SK-N-SH (cell line): ENCODE measurements around the gene KCNK18. TPM values are rescaled to one million over a fixed set of nuclear protein-coding genes. Genes with fewer than 3 reads are reported as not detected.

Source experiments
- CTCF ChIA-PET: fragments of 300-600, 350-600 bp; formaldehyde crosslinking; extraction: SDS; loops from one replicate; lab custom pipeline; 2021; lab: Yijun Ruan, JAX
- POLR2A ChIA-PET: fragments of 350-600 bp; sonication (Branson Sonifier 250); formaldehyde crosslinking; extraction: SDS; loops from one replicate; lab custom pipeline; 2020; ENCODE audit warnings: antibody characterized with exemption, inconsistent platforms; lab: Yijun Ruan, JAX
- DNase-seq: peaks from one replicate; pipeline ENCODE4 v3.0.0; 2012
- H2AFZ ChIP-seq: fragments of 200-600 bp; sonication (generic); 2 replicates; pipeline ENCODE4 v1.8.1; 2016; ENCODE audit warnings: antibody characterized with exemption, mild to moderate bottlenecking, low read depth
- H3F3A ChIP-seq: fragments of 200-600 bp; sonication (generic); replicated peaks from 2 replicates; pipeline ENCODE3; 2016; ENCODE audit warnings: antibody characterized with exemption, mild to moderate bottlenecking; ENCODE audit not compliant: insufficient read depth
- H3K27ac ChIP-seq, 2 experiments: fragments of 200-500 bp in 1 of 2; fragments of 200-600 bp in 1 of 2; sonication (Bioruptor generic) in 1 of 2; sonication (generic), shearing (Covaris generic) in 1 of 2; 2 replicates each; pipeline versions ENCODE4 v1.5.1 to v1.6.1; 2014 to 2016; ENCODE audit warnings: low read depth in 2 of 2, inconsistent platforms in 1 of 2, low read length in 1 of 2, mild to moderate bottlenecking in 1 of 2, mixed read lengths in 1 of 2
- H3K27me3 ChIP-seq: fragments of 200-600 bp; sonication (generic), shearing (Covaris generic); 2 replicates; pipeline ENCODE4 v1.6.1; 2016; ENCODE audit warnings: mixed run types; ENCODE audit not compliant: insufficient read depth
- H3K36me3 ChIP-seq, 2 experiments: fragments of 200-500 bp in 1 of 2; fragments of 200-600 bp in 1 of 2; sonication (Bioruptor generic) in 1 of 2; sonication (generic) in 1 of 2; replicated peaks in 1 of 2; 2 replicates each; pipeline versions ENCODE3 to v1.5.1; 2014 to 2016; ENCODE audit warnings: low read length in 1 of 2, mild to moderate bottlenecking in 1 of 2; ENCODE audit not compliant: insufficient read depth in 2 of 2, control insufficient read depth in 1 of 2
- H3K4me1 ChIP-seq, 2 experiments: fragments of 200-500 bp in 1 of 2; fragments of 200-600 bp in 1 of 2; sonication (Bioruptor generic) in 1 of 2; sonication (generic), shearing (Covaris generic) in 1 of 2; 2 replicates each; pipeline versions ENCODE4 v1.5.1 to v1.6.1; 2014 to 2016; ENCODE audit warnings: low read depth in 1 of 2, low read length in 1 of 2, mixed run types in 1 of 2; ENCODE audit not compliant: insufficient read depth in 2 of 2, control insufficient read depth in 1 of 2
- H3K4me2 ChIP-seq: fragments of 200-600 bp; sonication (generic), shearing (Covaris generic); 2 replicates; pipeline ENCODE4 v1.6.1; 2017; ENCODE audit warnings: mixed run types
- H3K4me3 ChIP-seq, 2 experiments: fragments of 200-500 bp in 1 of 2; fragments of 200-600 bp in 1 of 2; sonication (Bioruptor generic) in 1 of 2; sonication (generic), shearing (Covaris generic) in 1 of 2; 2 replicates each; pipeline versions ENCODE4 v1.5.1 to v1.8.1; 2014 to 2016; ENCODE audit warnings: low read depth in 2 of 2, inconsistent platforms in 1 of 2, low read length in 1 of 2, mild to moderate bottlenecking in 1 of 2, mixed read lengths in 1 of 2, moderate library complexity in 1 of 2
- H3K79me2 ChIP-seq: fragments of 200-600 bp; sonication (generic); 2 replicates; pipeline ENCODE4 v1.8.1; 2017; ENCODE audit warnings: mild to moderate bottlenecking; ENCODE audit not compliant: insufficient read depth
- H3K9ac ChIP-seq: fragments of 200-600 bp; sonication (generic); 2 replicates; pipeline ENCODE4 v1.6.1; 2017; ENCODE audit warnings: mixed run types
- H3K9me2 ChIP-seq: fragments of 200-600 bp; sonication (generic); 2 replicates; pipeline ENCODE4 v1.6.1; 2017; ENCODE audit warnings: mixed run types
- H3K9me3 ChIP-seq: fragments of 200-600 bp; sonication (generic); 2 replicates; pipeline ENCODE4 v1.6.1; 2017; ENCODE audit warnings: mixed run types, mild to moderate bottlenecking, moderate library complexity
- H4K20me1 ChIP-seq: fragments of 200-600 bp; sonication (generic); 2 replicates; pipeline ENCODE4 v1.6.1; 2017; ENCODE audit warnings: mild to moderate bottlenecking, mixed run types; ENCODE audit not compliant: insufficient read depth
- CHD2 ChIP-seq: fragments of 150-350 bp; IDR thresholded peaks from 2 replicates; pipeline ENCODE4 v1.6.1; 2018; ENCODE audit warnings: low read length; ENCODE audit not compliant: partially characterized antibody
- CTCF ChIP-seq: fragments of 200-600 bp; sonication (generic); IDR thresholded peaks from 2 replicates; pipeline ENCODE4 v1.6.1; 2017; ENCODE audit warnings: antibody characterized with exemption, mild to moderate bottlenecking, moderate library complexity
- EZH2phosphoT487 ChIP-seq: fragments of 200-600 bp; sonication (generic); IDR thresholded peaks from 2 replicates; pipeline ENCODE4 v1.6.1; 2017; ENCODE audit warnings: low read depth, mixed run types, mild to moderate bottlenecking, antibody characterized with exemption, moderate library complexity, borderline replicate concordance
- FOSL2 ChIP-seq: IDR thresholded peaks from 2 replicates; pipeline ENCODE4 v1.4.0; 2012; ENCODE audit warnings: low read depth, mild to moderate bottlenecking, moderate library complexity, borderline replicate concordance
- FOXM1 ChIP-seq: IDR thresholded peaks from 2 replicates; pipeline ENCODE4 v1.4.0; 2012; ENCODE audit warnings: low read depth, mild to moderate bottlenecking
- GABPA ChIP-seq: IDR thresholded peaks from 2 replicates; pipeline ENCODE4 v1.4.0; 2012; ENCODE audit warnings: low read depth, mild to moderate bottlenecking
- JUND ChIP-seq: IDR thresholded peaks from 2 replicates; pipeline ENCODE4 v1.4.0; 2012
- MAX ChIP-seq: IDR thresholded peaks from 2 replicates; pipeline ENCODE4 v1.4.0; 2012; ENCODE audit warnings: low read depth
- MEF2A ChIP-seq: IDR thresholded peaks from 2 replicates; pipeline ENCODE4 v1.4.0; 2012; ENCODE audit warnings: low read depth, borderline replicate concordance
- NRF1 ChIP-seq: IDR thresholded peaks from 2 replicates; pipeline ENCODE4 v1.6.1; 2012; ENCODE audit warnings: low read depth, mild to moderate bottlenecking, low read length
- PBX3 ChIP-seq: IDR thresholded peaks from 2 replicates; pipeline ENCODE4; 2012
- POLR2AphosphoS5 ChIP-seq: IDR thresholded peaks from 2 replicates; pipeline ENCODE4 v1.6.1; 2012; ENCODE audit warnings: low read depth, low read length
- RAD21 ChIP-seq: IDR thresholded peaks from 2 replicates; pipeline ENCODE4 v1.6.1; 2012; ENCODE audit warnings: mild to moderate bottlenecking, low read length
- RFX5 ChIP-seq: IDR thresholded peaks from 2 replicates; pipeline ENCODE4 v1.6.1; 2012; ENCODE audit warnings: mild to moderate bottlenecking, improper control_type of control experiment, low read length
- RXRA ChIP-seq: IDR thresholded peaks from 2 replicates; pipeline ENCODE4 v1.4.0; 2012; ENCODE audit warnings: low read depth, mild to moderate bottlenecking, borderline replicate concordance
- SMC3 ChIP-seq: IDR thresholded peaks from 2 replicates; pipeline ENCODE4 v1.6.1; 2012; ENCODE audit warnings: low read depth, low read length, improper control_type of control experiment
- TCF12 ChIP-seq: IDR thresholded peaks from 2 replicates; pipeline ENCODE4 v1.4.0; 2012
- TEAD4 ChIP-seq: IDR thresholded peaks from 2 replicates; pipeline ENCODE4 v1.4.0; 2012; ENCODE audit warnings: mild to moderate bottlenecking, borderline replicate concordance; ENCODE audit not compliant: insufficient read depth
- YY1 ChIP-seq: IDR thresholded peaks from 2 replicates; pipeline ENCODE4 v1.4.0; 2012; ENCODE audit warnings: low read depth, mild to moderate bottlenecking
- WGBS: methylation state at CpG from one replicate; pipeline ENCODE4 v1.1.6; 2017; ENCODE audit warnings: low lambda C conversion rate; 5-methylcytosine and 5-hydroxymethylcytosine counted together
- polyA plus RNA-seq, 3 experiments: library from polyadenylated mRNA; depleted of rRNA; stranded (reverse); fragments of >200 nt; gene quantifications; 2 replicates each; pipeline ENCODE4 v1.2.3, GENCODE V29; 2012

Gene KCNK18
- polyA plus RNA-seq, 1 of the 3 experiments (the other 2 are of a cell fraction): not detected

GRCh38 chr10:117167346-117167788, 29.9 kb upstream of the KCNK18 start:
- POLR2A ChIA-PET: no interaction called here
- Histone ChIP-seq H3K9me2 (no peaks in the 10 kb centered on the region), H3K27me3 (peaks cover 89% of the 10 kb centered on the region), H3F3A (no peaks in the 10 kb centered on the region), H3K27ac (no peak overlapping the region), H3K9me3 (no peaks in the 10 kb centered on the region), H3K36me3 (no peaks in the 10 kb centered on the region), H3K9ac (no peak overlapping the region), H4K20me1 (no peaks in the 10 kb centered on the region), H2AFZ (no peak overlapping the region), H3K79me2 (no peaks in the 10 kb centered on the region), H3K4me2 (peak overlapping the region; percentile 57; the same call in 1 of the 2 replicates), H3K4me3 (0 out of 4 replicates have a peak overlapping the region, but pooled peaks of 1 of the 2 experiments have one; percentile 22), H3K4me1 (peaks cover 0 to 9% of the 10 kb centered on the region in 2 experiments; a peak in 1 of 4 replicates)
- 26% methylated on average over 21 of the region's 21 CpGs for WGBS
- TF ChIP-seq PBX3 (no peak), MAX (no peak), TEAD4 (no peak), RXRA (no peak), EZH2phosphoT487 (no peak), RAD21 (no peak), JUND (no peak), GABPA (no peak), FOXM1 (no peak), NRF1 (no peak), TCF12 (no peak), RFX5 (no peak), POLR2AphosphoS5 (no peak), MEF2A (no peak), CHD2 (no peak), YY1 (no peak)
- CTCF ChIA-PET: interaction anchor here (0.7 to 11.1 kb wide), 42 partner anchors 9 to 567 kb away, joined by 3 to 265 read pairs (median 6); partner anchors contain the start of genes ENO4 and KCNK18
- DNase-seq: no peak

GRCh38 chr10:117167789-117168674, 29.3 kb upstream of the KCNK18 start:
- Histone ChIP-seq H3F3A (no peaks in the 10 kb centered on the region), H3K9me2 (no peaks in the 10 kb centered on the region), H2AFZ (peak overlapping the region; percentile 56; the same call in 1 of the 2 replicates), H3K27me3 (peaks cover 85% of the 10 kb centered on the region), H3K79me2 (no peaks in the 10 kb centered on the region), H3K9me3 (no peaks in the 10 kb centered on the region), H3K4me3 (peak overlapping the region; percentile 28 to 37), H3K4me1 (peaks cover 0 to 9% of the 10 kb centered on the region in 2 experiments; a peak in 1 of 4 replicates), H3K9ac (no peak overlapping the region), H3K4me2 (peak overlapping the region; percentile 57; the same call in 1 of the 2 replicates), H3K27ac (no peak overlapping the region), H3K36me3 (no peaks in the 10 kb centered on the region), H4K20me1 (no peaks in the 10 kb centered on the region)
- WGBS: 6% methylated on average over 13 of the region's 75 CpGs
- TF ChIP-seq MAX: no peak
- no peak for TF ChIP-seq RFX5
- peak; percentile 82 for TF ChIP-seq CTCF
- TF ChIP-seq NRF1: peak; percentile 30; the same call in 1 of the 2 replicates
- no peak for TF ChIP-seq FOSL2
- 0 out of 2 replicates have a peak, but pooled peaks have one; percentile 30 for TF ChIP-seq YY1
- peak; percentile 56 for TF ChIP-seq SMC3
- peak; percentile 57 for TF ChIP-seq RAD21
- peak; percentile 96 for DNase-seq
- ChIA-PET CTCF (interaction anchor here (0.6 to 11.1 kb wide), 59 partner anchors 8 to 568 kb away, joined by 3 to 265 read pairs (median 5); partner anchors contain the start of genes ENO4, KCNK18 and PNLIPRP2), POLR2A (no interaction called here)
